HEK293 (cell line): Measurements from ENCODE around the gene SNRPD2.
A peak's percentile ranks its signal among the peaks of the same experiment; 100 is the strongest.

Experiments
- EGR2 ChIP-seq: fragments of 450-650 bp; formaldehyde crosslinking; IDR thresholded peaks from 2 replicates; pipeline ENCODE4 v1.5.1; 2016; ENCODE audit warnings: low read depth, missing biosample characterization, missing genetic modification characterization
- GLIS1 ChIP-seq: fragments of 450-650 bp; formaldehyde crosslinking; IDR thresholded peaks from 2 replicates; pipeline ENCODE4 v1.5.1; 2016; ENCODE audit warnings: missing biosample characterization, missing genetic modification characterization
- OSR2 ChIP-seq: fragments of 450-650 bp; formaldehyde crosslinking; IDR thresholded peaks from 2 replicates; pipeline ENCODE4 v1.5.1; 2016; ENCODE audit warnings: missing biosample characterization, missing genetic modification characterization
- SCRT2 ChIP-seq: fragments of 450-650 bp; formaldehyde crosslinking; IDR thresholded peaks from 2 replicates; pipeline ENCODE4 v1.5.1; 2016; ENCODE audit warnings: missing biosample characterization, missing genetic modification characterization
- SETDB1 ChIP-seq: IDR thresholded peaks from one replicate; pipeline ENCODE4 v1.6.1; 2017; ENCODE audit warnings: mild to moderate bottlenecking, low read length, moderate library complexity, mixed read lengths; ENCODE audit not compliant: insufficient read length
- ZBTB20 ChIP-seq: fragments of 450-650 bp; formaldehyde crosslinking; IDR thresholded peaks from 2 replicates; pipeline ENCODE4 v1.5.1; 2016; ENCODE audit warnings: missing biosample characterization, missing genetic modification characterization
- ZBTB48 ChIP-seq: fragments of 450-650 bp; formaldehyde crosslinking; IDR thresholded peaks from 2 replicates; pipeline ENCODE4 v1.5.1; 2016; ENCODE audit warnings: missing biosample characterization, missing genetic modification characterization
- ZNF426 ChIP-seq: fragments of 450-650 bp; formaldehyde crosslinking; IDR thresholded peaks from 2 replicates; pipeline ENCODE4 v1.5.1; 2017; ENCODE audit warnings: missing biosample characterization, missing genetic modification characterization, mild to moderate bottlenecking, inconsistent platforms, moderate library complexity
- ZNF514 ChIP-seq: fragments of 450-650 bp; formaldehyde crosslinking; IDR thresholded peaks from 2 replicates; pipeline ENCODE4 v1.5.1; 2016; ENCODE audit warnings: missing biosample characterization, missing genetic modification characterization
- ZNF530 ChIP-seq: fragments of 450-650 bp; formaldehyde crosslinking; IDR thresholded peaks from 2 replicates; pipeline ENCODE4 v1.5.1; 2016; ENCODE audit warnings: low read depth, missing biosample characterization, missing genetic modification characterization
- ZNF544 ChIP-seq: fragments of 450-650 bp; formaldehyde crosslinking; IDR thresholded peaks from 2 replicates; pipeline ENCODE4 v1.5.0; 2017; ENCODE audit warnings: missing biosample characterization, missing genetic modification characterization
- ZNF747 ChIP-seq: fragments of 450-650 bp; formaldehyde crosslinking; IDR thresholded peaks from 2 replicates; pipeline ENCODE4 v1.5.1; 2016; ENCODE audit warnings: missing biosample characterization, missing genetic modification characterization
- ZNF76 ChIP-seq: fragments of 450-650 bp; formaldehyde crosslinking; IDR thresholded peaks from 2 replicates; pipeline ENCODE4; 2016; ENCODE audit warnings: low read depth, missing biosample characterization, missing genetic modification characterization, borderline replicate concordance
- ZNF785 ChIP-seq: fragments of 450-650 bp; formaldehyde crosslinking; IDR thresholded peaks from 2 replicates; pipeline ENCODE4 v1.5.1; 2016; ENCODE audit warnings: missing biosample characterization, missing genetic modification characterization
- ZNF791 ChIP-seq: fragments of 450-650 bp; formaldehyde crosslinking; IDR thresholded peaks from 2 replicates; pipeline ENCODE4 v1.5.1; 2016; ENCODE audit warnings: missing biosample characterization, missing genetic modification characterization
- ZSCAN30 ChIP-seq: fragments of 450-650 bp; IDR thresholded peaks from 2 replicates; pipeline ENCODE4 v1.5.1; 2018; ENCODE audit warnings: missing biosample characterization, mild to moderate bottlenecking, missing genetic modification characterization, moderate library complexity
- TF ChIP-seq, protein P1 (sequence below): fragments of 450-650 bp; formaldehyde crosslinking; IDR thresholded peaks from 2 replicates; pipeline ENCODE4 v1.5.1; 2016; ENCODE audit warnings: missing biosample characterization, missing genetic modification characterization, borderline replicate concordance
- TF ChIP-seq, protein P2 (sequence below): fragments of 450-650 bp; IDR thresholded peaks from 2 replicates; pipeline ENCODE4 v1.5.1; 2018; ENCODE audit warnings: missing biosample characterization, missing genetic modification characterization
- TF ChIP-seq, protein P3 (sequence below): fragments of 450-650 bp; formaldehyde crosslinking; IDR thresholded peaks from 2 replicates; pipeline ENCODE4 v1.5.1; 2016; ENCODE audit warnings: missing biosample characterization, missing genetic modification characterization
- TF ChIP-seq, protein P4 (sequence below): fragments of 450-650 bp; formaldehyde crosslinking; IDR thresholded peaks from 2 replicates; pipeline ENCODE4 v1.5.1; 2016; ENCODE audit warnings: missing biosample characterization, missing genetic modification characterization
- TF ChIP-seq, protein P5 (sequence below): fragments of 450-650 bp; formaldehyde crosslinking; conservative IDR thresholded peaks from 2 replicates; pipeline ENCODE4 v1.5.1; 2016; ENCODE audit warnings: low read depth, missing biosample characterization, missing genetic modification characterization
- TF ChIP-seq, protein P6 (sequence below): fragments of 450-650 bp; formaldehyde crosslinking; IDR thresholded peaks from 2 replicates; pipeline ENCODE4 v1.5.1; 2016; ENCODE audit warnings: missing biosample characterization, missing genetic modification characterization
- TF ChIP-seq, protein P7 (sequence below): fragments of 450-650 bp; formaldehyde crosslinking; IDR thresholded peaks from 2 replicates; pipeline ENCODE4 v1.5.1; 2016; ENCODE audit warnings: missing biosample characterization, missing genetic modification characterization

The SNRPD2 gene

DNA sequence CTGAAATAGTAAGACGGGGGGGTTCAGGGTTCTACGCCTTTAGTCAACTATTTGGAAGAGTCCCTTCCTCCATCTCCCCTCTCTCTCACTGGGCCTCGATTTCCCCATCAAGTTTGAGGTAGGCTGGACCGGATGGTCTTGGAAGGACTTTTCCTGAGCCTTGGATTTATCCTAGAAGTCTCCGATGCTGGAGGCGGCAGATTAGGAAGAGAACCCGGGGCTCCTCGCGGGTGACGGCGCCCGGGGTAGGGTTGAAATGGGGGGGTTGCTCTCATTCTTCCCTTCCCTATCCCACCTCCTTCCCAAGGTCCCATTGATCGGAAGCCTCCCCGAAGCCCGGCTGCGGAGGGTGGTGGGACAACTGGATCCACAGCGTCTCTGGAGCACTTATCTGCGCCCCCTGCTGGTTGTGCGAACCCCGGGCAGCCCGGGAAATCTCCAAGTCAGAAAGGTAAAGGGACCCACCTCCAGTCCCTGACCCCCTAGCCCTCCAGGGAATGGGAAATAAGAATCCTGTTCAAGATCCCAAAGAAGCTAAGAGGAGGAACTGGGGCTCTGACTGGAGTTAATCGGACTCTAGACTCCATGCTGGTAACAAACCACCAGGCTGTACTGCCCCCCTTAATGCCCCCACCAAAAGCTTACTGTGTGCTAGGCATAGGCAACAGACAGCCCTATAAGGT, 1.5 kb upstream of the SNRPD2 start (continued):
- TF ChIP-seq ZNF76 (tag by site-specific recombination) = peak; percentile 69
- TF ChIP-seq ZNF544 (tag by site-specific recombination) = no peak
- TF ChIP-seq EGR2 = no peak
- TF ChIP-seq OSR2 (tag by site-specific recombination) = no peak
- no peak for TF ChIP-seq ZNF530
- TF ChIP-seq, protein P1, sequence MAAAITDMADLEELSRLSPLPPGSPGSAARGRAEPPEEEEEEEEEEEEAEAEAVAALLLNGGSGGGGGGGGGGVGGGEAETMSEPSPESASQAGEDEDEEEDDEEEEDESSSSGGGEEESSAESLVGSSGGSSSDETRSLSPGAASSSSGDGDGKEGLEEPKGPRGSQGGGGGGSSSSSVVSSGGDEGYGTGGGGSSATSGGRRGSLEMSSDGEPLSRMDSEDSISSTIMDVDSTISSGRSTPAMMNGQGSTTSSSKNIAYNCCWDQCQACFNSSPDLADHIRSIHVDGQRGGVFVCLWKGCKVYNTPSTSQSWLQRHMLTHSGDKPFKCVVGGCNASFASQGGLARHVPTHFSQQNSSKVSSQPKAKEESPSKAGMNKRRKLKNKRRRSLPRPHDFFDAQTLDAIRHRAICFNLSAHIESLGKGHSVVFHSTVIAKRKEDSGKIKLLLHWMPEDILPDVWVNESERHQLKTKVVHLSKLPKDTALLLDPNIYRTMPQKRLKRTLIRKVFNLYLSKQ (tag by site-specific recombination) = no peak
- peak; percentile 39; the same call in 1 of the 2 replicates for TF ChIP-seq GLIS1 (tag by site-specific recombination)
- no peak for TF ChIP-seq ZBTB20 (tag by site-specific recombination)
- TF ChIP-seq, protein P2, sequence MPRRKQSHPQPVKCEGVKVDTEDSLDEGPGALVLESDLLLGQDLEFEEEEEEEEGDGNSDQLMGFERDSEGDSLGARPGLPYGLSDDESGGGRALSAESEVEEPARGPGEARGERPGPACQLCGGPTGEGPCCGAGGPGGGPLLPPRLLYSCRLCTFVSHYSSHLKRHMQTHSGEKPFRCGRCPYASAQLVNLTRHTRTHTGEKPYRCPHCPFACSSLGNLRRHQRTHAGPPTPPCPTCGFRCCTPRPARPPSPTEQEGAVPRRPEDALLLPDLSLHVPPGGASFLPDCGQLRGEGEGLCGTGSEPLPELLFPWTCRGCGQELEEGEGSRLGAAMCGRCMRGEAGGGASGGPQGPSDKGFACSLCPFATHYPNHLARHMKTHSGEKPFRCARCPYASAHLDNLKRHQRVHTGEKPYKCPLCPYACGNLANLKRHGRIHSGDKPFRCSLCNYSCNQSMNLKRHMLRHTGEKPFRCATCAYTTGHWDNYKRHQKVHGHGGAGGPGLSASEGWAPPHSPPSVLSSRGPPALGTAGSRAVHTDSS = no peak
- TF ChIP-seq ZNF426 (tag by site-specific recombination) = no peak
- no peak for TF ChIP-seq SETDB1
- peak; percentile 76 for TF ChIP-seq ZBTB48
- no peak for TF ChIP-seq ZNF791 (tag by site-specific recombination)
- TF ChIP-seq ZNF514 (tag by site-specific recombination) = no peak
- TF ChIP-seq, protein P3, sequence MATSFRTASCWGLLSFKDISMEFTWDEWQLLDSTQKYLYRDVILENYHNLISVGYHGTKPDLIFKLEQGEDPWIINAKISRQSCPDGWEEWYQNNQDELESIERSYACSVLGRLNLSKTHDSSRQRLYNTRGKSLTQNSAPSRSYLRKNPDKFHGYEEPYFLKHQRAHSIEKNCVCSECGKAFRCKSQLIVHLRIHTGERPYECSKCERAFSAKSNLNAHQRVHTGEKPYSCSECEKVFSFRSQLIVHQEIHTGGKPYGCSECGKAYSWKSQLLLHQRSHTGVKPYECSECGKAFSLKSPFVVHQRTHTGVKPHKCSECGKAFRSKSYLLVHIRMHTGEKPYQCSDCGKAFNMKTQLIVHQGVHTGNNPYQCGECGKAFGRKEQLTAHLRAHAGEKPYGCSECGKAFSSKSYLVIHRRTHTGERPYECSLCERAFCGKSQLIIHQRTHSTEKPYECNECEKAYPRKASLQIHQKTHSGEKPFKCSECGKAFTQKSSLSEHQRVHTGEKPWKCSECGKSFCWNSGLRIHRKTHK = no peak
- TF ChIP-seq ZNF785 (tag by site-specific recombination) = no peak
- TF ChIP-seq, protein P4, sequence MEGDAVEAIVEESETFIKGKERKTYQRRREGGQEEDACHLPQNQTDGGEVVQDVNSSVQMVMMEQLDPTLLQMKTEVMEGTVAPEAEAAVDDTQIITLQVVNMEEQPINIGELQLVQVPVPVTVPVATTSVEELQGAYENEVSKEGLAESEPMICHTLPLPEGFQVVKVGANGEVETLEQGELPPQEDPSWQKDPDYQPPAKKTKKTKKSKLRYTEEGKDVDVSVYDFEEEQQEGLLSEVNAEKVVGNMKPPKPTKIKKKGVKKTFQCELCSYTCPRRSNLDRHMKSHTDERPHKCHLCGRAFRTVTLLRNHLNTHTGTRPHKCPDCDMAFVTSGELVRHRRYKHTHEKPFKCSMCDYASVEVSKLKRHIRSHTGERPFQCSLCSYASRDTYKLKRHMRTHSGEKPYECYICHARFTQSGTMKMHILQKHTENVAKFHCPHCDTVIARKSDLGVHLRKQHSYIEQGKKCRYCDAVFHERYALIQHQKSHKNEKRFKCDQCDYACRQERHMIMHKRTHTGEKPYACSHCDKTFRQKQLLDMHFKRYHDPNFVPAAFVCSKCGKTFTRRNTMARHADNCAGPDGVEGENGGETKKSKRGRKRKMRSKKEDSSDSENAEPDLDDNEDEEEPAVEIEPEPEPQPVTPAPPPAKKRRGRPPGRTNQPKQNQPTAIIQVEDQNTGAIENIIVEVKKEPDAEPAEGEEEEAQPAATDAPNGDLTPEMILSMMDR (tag by site-specific recombination) = peak; percentile 80
- TF ChIP-seq, protein P5, sequence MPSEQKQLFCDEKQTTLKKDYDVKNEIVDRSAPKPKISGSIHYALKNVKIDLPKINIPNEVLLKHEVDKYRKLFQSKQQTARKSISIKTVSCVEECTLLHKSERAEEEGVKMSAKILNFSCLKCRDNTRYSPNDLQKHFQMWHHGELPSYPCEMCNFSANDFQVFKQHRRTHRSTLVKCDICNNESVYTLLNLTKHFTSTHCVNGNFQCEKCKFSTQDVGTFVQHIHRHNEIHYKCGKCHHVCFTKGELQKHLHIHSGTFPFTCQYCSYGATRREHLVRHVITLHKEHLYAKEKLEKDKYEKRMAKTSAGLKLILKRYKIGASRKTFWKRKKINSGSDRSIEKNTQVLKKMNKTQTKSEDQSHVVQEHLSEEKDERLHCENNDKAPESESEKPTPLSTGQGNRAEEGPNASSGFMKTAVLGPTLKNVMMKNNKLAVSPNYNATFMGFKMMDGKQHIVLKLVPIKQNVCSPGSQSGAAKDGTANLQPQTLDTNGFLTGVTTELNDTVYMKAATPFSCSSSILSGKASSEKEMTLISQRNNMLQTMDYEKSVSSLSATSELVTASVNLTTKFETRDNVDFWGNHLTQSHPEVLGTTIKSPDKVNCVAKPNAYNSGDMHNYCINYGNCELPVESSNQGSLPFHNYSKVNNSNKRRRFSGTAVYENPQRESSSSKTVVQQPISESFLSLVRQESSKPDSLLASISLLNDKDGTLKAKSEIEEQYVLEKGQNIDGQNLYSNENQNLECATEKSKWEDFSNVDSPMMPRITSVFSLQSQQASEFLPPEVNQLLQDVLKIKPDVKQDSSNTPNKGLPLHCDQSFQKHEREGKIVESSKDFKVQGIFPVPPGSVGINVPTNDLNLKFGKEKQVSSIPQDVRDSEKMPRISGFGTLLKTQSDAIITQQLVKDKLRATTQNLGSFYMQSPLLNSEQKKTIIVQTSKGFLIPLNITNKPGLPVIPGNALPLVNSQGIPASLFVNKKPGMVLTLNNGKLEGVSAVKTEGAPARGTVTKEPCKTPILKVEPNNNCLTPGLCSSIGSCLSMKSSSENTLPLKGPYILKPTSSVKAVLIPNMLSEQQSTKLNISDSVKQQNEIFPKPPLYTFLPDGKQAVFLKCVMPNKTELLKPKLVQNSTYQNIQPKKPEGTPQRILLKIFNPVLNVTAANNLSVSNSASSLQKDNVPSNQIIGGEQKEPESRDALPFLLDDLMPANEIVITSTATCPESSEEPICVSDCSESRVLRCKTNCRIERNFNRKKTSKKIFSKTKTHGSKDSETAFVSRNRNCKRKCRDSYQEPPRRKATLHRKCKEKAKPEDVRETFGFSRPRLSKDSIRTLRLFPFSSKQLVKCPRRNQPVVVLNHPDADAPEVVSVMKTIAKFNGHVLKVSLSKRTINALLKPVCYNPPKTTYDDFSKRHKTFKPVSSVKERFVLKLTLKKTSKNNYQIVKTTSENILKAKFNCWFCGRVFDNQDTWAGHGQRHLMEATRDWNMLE = no peak
- peak; percentile 58; the same call in 1 of the 2 replicates for TF ChIP-seq ZSCAN30 (tag by site-specific recombination)
- TF ChIP-seq, protein P6, sequence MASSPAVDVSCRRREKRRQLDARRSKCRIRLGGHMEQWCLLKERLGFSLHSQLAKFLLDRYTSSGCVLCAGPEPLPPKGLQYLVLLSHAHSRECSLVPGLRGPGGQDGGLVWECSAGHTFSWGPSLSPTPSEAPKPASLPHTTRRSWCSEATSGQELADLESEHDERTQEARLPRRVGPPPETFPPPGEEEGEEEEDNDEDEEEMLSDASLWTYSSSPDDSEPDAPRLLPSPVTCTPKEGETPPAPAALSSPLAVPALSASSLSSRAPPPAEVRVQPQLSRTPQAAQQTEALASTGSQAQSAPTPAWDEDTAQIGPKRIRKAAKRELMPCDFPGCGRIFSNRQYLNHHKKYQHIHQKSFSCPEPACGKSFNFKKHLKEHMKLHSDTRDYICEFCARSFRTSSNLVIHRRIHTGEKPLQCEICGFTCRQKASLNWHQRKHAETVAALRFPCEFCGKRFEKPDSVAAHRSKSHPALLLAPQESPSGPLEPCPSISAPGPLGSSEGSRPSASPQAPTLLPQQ (tag by site-specific recombination) = peak; percentile 84
- TF ChIP-seq, protein P7, sequence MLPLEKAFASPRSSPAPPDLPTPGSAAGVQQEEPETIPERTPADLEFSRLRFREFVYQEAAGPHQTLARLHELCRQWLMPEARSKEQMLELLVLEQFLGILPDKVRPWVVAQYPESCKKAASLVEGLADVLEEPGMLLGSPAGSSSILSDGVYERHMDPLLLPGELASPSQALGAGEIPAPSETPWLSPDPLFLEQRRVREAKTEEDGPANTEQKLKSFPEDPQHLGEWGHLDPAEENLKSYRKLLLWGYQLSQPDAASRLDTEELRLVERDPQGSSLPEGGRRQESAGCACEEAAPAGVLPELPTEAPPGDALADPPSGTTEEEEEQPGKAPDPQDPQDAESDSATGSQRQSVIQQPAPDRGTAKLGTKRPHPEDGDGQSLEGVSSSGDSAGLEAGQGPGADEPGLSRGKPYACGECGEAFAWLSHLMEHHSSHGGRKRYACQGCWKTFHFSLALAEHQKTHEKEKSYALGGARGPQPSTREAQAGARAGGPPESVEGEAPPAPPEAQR (tag by site-specific recombination) = no peak
- no peak for TF ChIP-seq SCRT2 (tag by site-specific recombination)
- TF ChIP-seq ZNF747 = no peak
